Hepatic stellate cell (primary cell): ENCODE data around the gene COA6.

Experiments used
- DNase-seq: peaks from one replicate; pipeline ENCODE4 v3.0.0; 2011; ENCODE audit warnings: low spot score

The COA6 gene

DNA sequence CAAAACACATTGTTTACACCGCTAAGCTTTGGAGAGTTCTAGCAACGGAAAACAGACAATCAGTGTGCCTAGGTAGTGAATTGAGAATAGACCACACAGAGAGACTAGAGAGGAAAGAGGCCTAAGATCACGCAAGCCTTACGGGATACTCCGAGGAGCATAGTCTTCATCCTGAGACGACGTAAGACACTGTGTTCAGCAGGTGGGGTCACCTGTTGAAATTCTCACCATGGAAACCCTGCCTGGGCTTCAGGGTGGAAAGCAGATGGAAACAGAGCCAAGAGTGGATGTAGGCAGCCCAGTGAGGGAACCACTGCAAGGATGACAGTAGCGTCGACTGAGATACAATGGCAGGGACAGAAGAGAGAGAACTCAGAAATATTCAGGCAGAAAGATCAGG is 40.2 kb downstream of the COA6 start:
- DNase-seq, result no peak

- no peak for DNase-seq
These were observed 40.7 kb downstream of the COA6 start for GRCh38 chr1:234413990-234414389.

- DNase-seq, result no peak
These were observed 54.8 kb downstream of the COA6 start for GRCh38 chr1:234427950-234428646.

- no peak for DNase-seq
These were observed 56.2 kb downstream of the COA6 start for GRCh38 chr1:234429434-234429806.

GRCh38 chr1:234430691-234431090 is 57.4 kb downstream of the COA6 start:
- DNase-seq, result no peak

- DNase-seq, result no peak
These were observed 58.0 kb downstream of the COA6 start for GRCh38 chr1:234431255-234431654.

DNA sequence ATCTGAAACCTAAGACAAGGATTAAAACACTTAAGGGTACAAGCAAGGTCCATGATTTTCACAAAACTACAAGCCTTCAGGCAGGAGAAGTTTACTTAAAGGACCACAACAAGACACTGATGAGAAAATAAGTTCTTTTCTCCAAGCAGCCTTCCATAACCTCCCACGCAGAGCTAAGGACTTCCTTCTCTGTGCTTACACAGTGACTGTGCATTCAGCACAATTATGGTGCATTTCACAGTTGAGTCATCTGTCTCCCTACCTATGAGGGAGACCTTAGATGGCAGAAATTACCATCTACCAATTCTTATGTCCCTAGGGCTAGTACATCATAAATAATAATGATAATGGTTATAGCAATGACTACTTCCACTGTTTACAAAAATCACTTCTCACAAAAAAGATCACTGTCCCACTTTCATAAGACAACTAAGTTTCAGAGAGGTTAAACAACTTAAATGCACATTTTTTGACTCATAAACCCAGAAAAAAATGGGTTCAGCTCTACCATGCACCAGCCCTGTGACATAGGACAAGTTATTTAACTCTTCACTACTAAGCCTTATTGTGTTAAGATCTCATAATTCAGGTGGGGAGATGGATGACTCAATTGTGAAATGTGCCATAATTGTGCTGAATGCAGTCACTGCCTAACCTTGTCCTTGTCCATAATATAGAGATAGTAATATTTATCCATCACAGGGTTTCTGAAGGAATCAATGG is 60.5 kb downstream of the COA6 start:
- DNase-seq, result peak; percentile 18
